ENCODE measurements around the gene HTR5A. TPM values are rescaled to one million over a fixed set of nuclear protein-coding genes. Genes with fewer than 3 reads are reported as not detected.

HTR5A gene
- total and polyA plus RNA-seq, 10 of the 15 experiments (the other 5 are each of a cell fraction or from before 2014, with no cell fraction given), result not detected

DNA sequence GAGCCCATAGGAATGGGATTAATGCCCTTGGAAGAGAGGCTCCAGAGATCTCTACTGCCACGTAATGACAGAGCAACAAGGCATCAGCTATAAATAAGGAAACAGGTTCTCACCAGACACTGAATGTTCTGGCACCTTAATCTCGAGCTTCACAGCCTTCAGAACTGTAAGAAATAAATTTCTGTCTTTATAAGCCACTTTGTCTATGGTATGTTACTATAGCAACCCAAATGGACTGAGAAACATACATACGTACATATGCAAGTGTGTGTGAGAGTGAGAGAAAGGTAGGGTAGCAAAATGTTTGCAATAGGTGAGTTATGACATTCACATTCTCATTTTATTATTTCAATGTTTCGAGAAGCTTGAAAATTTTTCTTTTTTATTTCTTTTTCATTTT, 22.1 kb upstream of the HTR5A start:
- Histone ChIP-seq H3K27ac (ENCODE audit: control insufficient read depth, insufficient read depth) (no peak overlapping the region), H3K4me3 (no peak overlapping the region), H3K27me3 (replicated peaks in 1 of 2; ENCODE audit: control insufficient read depth in 2 of 2, insufficient read depth in 2 of 2, low read length in 1 of 2) (no peaks in the 10 kb centered on the region; a peak in 1 of 4 replicates), H4K20me1 (ENCODE audit: control insufficient read depth, insufficient read depth) (no peaks in the 10 kb centered on the region), H3K36me3 (ENCODE audit: control insufficient read depth in 2 of 2, insufficient read depth in 2 of 2, low read length in 1 of 2) (no peaks in the 10 kb centered on the region), H3K79me2 (ENCODE audit: control insufficient read depth, insufficient read depth, low read length) (no peaks in the 10 kb centered on the region), H3K9ac (ENCODE audit: control insufficient read depth, insufficient read depth, low read length) (no peak overlapping the region), H3K9me3 (replicated peaks; ENCODE audit: control insufficient read depth, insufficient read depth, low read length) (no peaks in the 10 kb centered on the region), H3K4me2 (ENCODE audit: control insufficient read depth, insufficient read depth) (no peak overlapping the region), H2AFZ (ENCODE audit: control insufficient read depth, low read depth, low read length) (no peak overlapping the region), H3K4me1 (ENCODE audit: control insufficient read depth, insufficient read depth, low read length) (no peaks in the 10 kb centered on the region)
- WGBS (ENCODE audit: insufficient coverage, insufficient replicate concordance, low lambda C conversion rate, missing lambda C conversion rate), result 14% methylated on average over 4 of the region's 4 CpGs
- ChIA-PET POLR2A (no interaction called here), RAD21 (ENCODE audit: unreplicated experiment) (no interaction called here), CTCF (no interaction called here), SMC1A (ENCODE audit: uncharacterized antibody, unreplicated experiment) (no interaction called here)
- BruUV-seq (replicated peaks), result no TSS peak
- FAIRE-seq (no peak), ATAC-seq (no peak), DNase-seq (ENCODE audit: low read depth, low spot score) (no peak)
- in situ Hi-C loops (cut with MboI), result no loop called here
- intact Hi-C loops (cut with micrococcal nuclease; ENCODE audit: unreplicated experiment), result no loop called here
- TF ChIP-seq, protein P1, sequence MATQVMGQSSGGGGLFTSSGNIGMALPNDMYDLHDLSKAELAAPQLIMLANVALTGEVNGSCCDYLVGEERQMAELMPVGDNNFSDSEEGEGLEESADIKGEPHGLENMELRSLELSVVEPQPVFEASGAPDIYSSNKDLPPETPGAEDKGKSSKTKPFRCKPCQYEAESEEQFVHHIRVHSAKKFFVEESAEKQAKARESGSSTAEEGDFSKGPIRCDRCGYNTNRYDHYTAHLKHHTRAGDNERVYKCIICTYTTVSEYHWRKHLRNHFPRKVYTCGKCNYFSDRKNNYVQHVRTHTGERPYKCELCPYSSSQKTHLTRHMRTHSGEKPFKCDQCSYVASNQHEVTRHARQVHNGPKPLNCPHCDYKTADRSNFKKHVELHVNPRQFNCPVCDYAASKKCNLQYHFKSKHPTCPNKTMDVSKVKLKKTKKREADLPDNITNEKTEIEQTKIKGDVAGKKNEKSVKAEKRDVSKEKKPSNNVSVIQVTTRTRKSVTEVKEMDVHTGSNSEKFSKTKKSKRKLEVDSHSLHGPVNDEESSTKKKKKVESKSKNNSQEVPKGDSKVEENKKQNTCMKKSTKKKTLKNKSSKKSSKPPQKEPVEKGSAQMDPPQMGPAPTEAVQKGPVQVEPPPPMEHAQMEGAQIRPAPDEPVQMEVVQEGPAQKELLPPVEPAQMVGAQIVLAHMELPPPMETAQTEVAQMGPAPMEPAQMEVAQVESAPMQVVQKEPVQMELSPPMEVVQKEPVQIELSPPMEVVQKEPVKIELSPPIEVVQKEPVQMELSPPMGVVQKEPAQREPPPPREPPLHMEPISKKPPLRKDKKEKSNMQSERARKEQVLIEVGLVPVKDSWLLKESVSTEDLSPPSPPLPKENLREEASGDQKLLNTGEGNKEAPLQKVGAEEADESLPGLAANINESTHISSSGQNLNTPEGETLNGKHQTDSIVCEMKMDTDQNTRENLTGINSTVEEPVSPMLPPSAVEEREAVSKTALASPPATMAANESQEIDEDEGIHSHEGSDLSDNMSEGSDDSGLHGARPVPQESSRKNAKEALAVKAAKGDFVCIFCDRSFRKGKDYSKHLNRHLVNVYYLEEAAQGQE (IDR thresholded peaks at IDR 0.05; ENCODE audit: low read depth, low read length), result no peak
- TF ChIP-seq, protein P2, sequence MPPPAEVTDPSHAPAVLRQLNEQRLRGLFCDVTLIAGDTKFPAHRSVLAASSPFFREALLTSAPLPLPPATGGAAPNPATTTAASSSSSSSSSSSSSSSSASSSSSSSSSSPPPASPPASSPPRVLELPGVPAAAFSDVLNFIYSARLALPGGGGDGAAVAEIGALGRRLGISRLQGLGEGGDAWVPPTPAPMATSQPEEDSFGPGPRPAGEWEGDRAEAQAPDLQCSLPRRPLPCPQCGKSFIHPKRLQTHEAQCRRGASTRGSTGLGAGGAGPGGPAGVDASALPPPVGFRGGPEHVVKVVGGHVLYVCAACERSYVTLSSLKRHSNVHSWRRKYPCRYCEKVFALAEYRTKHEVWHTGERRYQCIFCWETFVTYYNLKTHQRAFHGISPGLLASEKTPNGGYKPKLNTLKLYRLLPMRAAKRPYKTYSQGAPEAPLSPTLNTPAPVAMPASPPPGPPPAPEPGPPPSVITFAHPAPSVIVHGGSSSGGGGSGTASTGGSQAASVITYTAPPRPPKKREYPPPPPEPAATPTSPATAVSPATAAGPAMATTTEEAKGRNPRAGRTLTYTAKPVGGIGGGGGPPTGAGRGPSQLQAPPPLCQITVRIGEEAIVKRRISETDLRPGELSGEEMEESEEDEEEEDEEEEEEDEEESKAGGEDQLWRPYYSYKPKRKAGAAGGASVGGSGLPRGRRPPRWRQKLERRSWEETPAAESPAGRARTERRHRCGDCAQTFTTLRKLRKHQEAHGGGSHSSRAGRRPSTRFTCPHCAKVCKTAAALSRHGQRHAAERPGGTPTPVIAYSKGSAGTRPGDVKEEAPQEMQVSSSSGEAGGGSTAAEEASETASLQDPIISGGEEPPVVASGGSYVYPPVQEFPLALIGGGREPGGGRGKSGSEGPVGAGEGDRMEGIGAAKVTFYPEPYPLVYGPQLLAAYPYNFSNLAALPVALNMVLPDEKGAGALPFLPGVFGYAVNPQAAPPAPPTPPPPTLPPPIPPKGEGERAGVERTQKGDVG (CRISPR knock-in tag; IDR thresholded peaks at IDR 0.05), result no peak
- TF ChIP-seq, protein P3, sequence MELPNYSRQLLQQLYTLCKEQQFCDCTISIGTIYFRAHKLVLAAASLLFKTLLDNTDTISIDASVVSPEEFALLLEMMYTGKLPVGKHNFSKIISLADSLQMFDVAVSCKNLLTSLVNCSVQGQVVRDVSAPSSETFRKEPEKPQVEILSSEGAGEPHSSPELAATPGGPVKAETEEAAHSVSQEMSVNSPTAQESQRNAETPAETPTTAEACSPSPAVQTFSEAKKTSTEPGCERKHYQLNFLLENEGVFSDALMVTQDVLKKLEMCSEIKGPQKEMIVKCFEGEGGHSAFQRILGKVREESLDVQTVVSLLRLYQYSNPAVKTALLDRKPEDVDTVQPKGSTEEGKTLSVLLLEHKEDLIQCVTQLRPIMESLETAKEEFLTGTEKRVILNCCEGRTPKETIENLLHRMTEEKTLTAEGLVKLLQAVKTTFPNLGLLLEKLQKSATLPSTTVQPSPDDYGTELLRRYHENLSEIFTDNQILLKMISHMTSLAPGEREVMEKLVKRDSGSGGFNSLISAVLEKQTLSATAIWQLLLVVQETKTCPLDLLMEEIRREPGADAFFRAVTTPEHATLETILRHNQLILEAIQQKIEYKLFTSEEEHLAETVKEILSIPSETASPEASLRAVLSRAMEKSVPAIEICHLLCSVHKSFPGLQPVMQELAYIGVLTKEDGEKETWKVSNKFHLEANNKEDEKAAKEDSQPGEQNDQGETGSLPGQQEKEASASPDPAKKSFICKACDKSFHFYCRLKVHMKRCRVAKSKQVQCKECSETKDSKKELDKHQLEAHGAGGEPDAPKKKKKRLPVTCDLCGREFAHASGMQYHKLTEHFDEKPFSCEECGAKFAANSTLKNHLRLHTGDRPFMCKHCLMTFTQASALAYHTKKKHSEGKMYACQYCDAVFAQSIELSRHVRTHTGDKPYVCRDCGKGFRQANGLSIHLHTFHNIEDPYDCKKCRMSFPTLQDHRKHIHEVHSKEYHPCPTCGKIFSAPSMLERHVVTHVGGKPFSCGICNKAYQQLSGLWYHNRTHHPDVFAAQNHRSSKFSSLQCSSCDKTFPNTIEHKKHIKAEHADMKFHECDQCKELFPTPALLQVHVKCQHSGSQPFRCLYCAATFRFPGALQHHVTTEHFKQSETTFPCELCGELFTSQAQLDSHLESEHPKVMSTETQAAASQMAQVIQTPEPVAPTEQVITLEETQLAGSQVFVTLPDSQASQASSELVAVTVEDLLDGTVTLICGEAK (IDR thresholded peaks at IDR 0.05; ENCODE audit: borderline replicate concordance), result no peak
- TF ChIP-seq, protein P4, sequence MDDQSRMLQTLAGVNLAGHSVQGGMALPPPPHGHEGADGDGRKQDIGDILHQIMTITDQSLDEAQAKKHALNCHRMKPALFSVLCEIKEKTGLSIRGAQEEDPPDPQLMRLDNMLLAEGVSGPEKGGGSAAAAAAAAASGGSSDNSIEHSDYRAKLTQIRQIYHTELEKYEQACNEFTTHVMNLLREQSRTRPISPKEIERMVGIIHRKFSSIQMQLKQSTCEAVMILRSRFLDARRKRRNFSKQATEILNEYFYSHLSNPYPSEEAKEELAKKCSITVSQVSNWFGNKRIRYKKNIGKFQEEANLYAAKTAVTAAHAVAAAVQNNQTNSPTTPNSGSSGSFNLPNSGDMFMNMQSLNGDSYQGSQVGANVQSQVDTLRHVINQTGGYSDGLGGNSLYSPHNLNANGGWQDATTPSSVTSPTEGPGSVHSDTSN (IDR thresholded peaks at IDR 0.05; ENCODE audit: insufficient replicate concordance, low read depth, low read length), result no peak
- TF ChIP-seq STAT1 (conservative IDR thresholded peaks at IDR 0.05), result no peak
- no peak for TF ChIP-seq FOXM1 (IDR thresholded peaks at IDR 0.05; ENCODE audit: low read depth, low read length)
- no peak for TF ChIP-seq ZNF24 (IDR thresholded peaks at IDR 0.05)
- TF ChIP-seq, protein P5, sequence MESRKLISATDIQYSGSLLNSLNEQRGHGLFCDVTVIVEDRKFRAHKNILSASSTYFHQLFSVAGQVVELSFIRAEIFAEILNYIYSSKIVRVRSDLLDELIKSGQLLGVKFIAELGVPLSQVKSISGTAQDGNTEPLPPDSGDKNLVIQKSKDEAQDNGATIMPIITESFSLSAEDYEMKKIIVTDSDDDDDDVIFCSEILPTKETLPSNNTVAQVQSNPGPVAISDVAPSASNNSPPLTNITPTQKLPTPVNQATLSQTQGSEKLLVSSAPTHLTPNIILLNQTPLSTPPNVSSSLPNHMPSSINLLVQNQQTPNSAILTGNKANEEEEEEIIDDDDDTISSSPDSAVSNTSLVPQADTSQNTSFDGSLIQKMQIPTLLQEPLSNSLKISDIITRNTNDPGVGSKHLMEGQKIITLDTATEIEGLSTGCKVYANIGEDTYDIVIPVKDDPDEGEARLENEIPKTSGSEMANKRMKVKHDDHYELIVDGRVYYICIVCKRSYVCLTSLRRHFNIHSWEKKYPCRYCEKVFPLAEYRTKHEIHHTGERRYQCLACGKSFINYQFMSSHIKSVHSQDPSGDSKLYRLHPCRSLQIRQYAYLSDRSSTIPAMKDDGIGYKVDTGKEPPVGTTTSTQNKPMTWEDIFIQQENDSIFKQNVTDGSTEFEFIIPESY (IDR thresholded peaks at IDR 0.05), result no peak
- TF ChIP-seq YY1 (IDR thresholded peaks at IDR 0.05; ENCODE audit: low read depth, low read length), result no peak
- TF ChIP-seq HDAC2 (IDR thresholded peaks at IDR 0.05), result no peak
- TF ChIP-seq ZBED1 (IDR thresholded peaks at IDR 0.05; ENCODE audit: borderline replicate concordance), result no peak

All from GM12878 (cell line).